Bronchial epithelial cell (primary cell): Measurements from ENCODE around the gene FHIT. TPM values are rescaled to one million over a fixed set of nuclear protein-coding genes. Genes with fewer than 3 reads are reported as not detected.

Experiments used
- DNase-seq: peaks from one replicate; pipeline ENCODE4 v3.0.0-alpha.2; 2010; ENCODE audit warnings: low read depth
- FAIRE-seq: peaks from 2 replicates; lab custom pipeline; 2011; peaks lifted over from hg19 to GRCh38; lab: Jason Lieb, UNC
- H3K27me3 ChIP-seq: 2 replicates; pipeline ENCODE4 v1.5.1; 2011; ENCODE audit warnings: low read length; ENCODE audit not compliant: control insufficient read depth, insufficient read depth
- H3K36me3 ChIP-seq: 2 replicates; pipeline ENCODE4 v1.5.1; 2011; ENCODE audit warnings: low read length; ENCODE audit not compliant: control insufficient read depth, insufficient read depth
- H3K4me3 ChIP-seq: 2 replicates; pipeline ENCODE4 v1.5.1; 2011; ENCODE audit warnings: mild to moderate bottlenecking, low read depth, low read length, control low read depth
- CTCF ChIP-seq: IDR thresholded peaks from 2 replicates; pipeline ENCODE4 v1.5.1; 2011; ENCODE audit warnings: mild to moderate bottlenecking, moderate library complexity, low read length, control low read depth, inconsistent platforms; ENCODE audit not compliant: insufficient read depth, severe bottlenecking
- total RNA-seq: library from RNA; depleted of rRNA; stranded (reverse); fragments of >200 nt; gene quantifications from 2 replicates; pipeline ENCODE4 v1.2.1, GENCODE V29; 2014

The FHIT gene
- total RNA-seq, 1 donor from 2014 or later = 1.6 TPM

GRCh38 chr3:59717679-59718205 lies 1533.5 kb downstream of the FHIT start:
- no peak for DNase-seq

GRCh38 chr3:59714066-59714465 lies 1537.2 kb downstream of the FHIT start:
- Histone ChIP-seq H3K27me3 (no peaks in the 10 kb centered on the region), H3K36me3 (no peaks in the 10 kb centered on the region), H3K4me3 (no peak overlapping the region)
- FAIRE-seq = no peak
- TF ChIP-seq CTCF = no peak
- no peak for DNase-seq

More at GRCh38 chr3:59717679-59718205, 1533.5 kb downstream of the FHIT start:
- TF ChIP-seq CTCF = no peak
- FAIRE-seq = no peak
- Histone ChIP-seq H3K36me3 (no peaks in the 10 kb centered on the region), H3K27me3 (no peaks in the 10 kb centered on the region), H3K4me3 (no peak overlapping the region)

- no peaks in the 10 kb centered on the region for H3K36me3 ChIP-seq
- no peak overlapping the region for H3K4me3 ChIP-seq
- FAIRE-seq (no peak), DNase-seq (no peak)
- TF ChIP-seq CTCF = no peak
- H3K27me3 ChIP-seq = no peaks in the 10 kb centered on the region
Measured at GRCh38 chr3:59710554-59710953, 1540.7 kb downstream of the FHIT start.

GRCh38 chr3:59709702-59710553 lies 1541.3 kb downstream of the FHIT start:
- TF ChIP-seq CTCF = no peak
- FAIRE-seq = peak; percentile 81
- H3K4me3 ChIP-seq = no peak overlapping the region
- no peaks in the 10 kb centered on the region for H3K36me3 ChIP-seq
- H3K27me3 ChIP-seq = no peaks in the 10 kb centered on the region
- no peak for DNase-seq

GRCh38 chr3:59708202-59708601 lies 1543.0 kb downstream of the FHIT start:
- no peak for FAIRE-seq
- no peak overlapping the region for H3K4me3 ChIP-seq
- peaks cover 2% of the 10 kb centered on the region for H3K27me3 ChIP-seq
- no peak for DNase-seq
- no peak for TF ChIP-seq CTCF
- H3K36me3 ChIP-seq = no peaks in the 10 kb centered on the region
